T-helper 2 cell treated with Interferon-gamma antibody and Interleukin-4, amounts not matched to agents 5 μg/mL and 100 μg/mL, for 36 hours (primary cell): ENCODE data around the gene OMG.
"Not testable (repeated sequence)": the region's sequence is repeated elsewhere in the genome, so short reads cannot be mapped to it uniquely, and the experiment has no call there.

ENCODE experiments used
- DNase-seq: peaks from one replicate; pipeline ENCODE4 v3.0.0; 2021; ENCODE audit warnings: low spot score
- H3K27ac Mint-ChIP-seq: one replicate; pipeline ENCODE4 v1.8.0; 2021; ENCODE audit warnings: mild to moderate bottlenecking, mixed read lengths
- H3K27me3 Mint-ChIP-seq: one replicate; pipeline ENCODE4 v1.8.0; 2021; ENCODE audit warnings: low read depth, mixed read lengths
- H3K36me3 Mint-ChIP-seq: one replicate; pipeline ENCODE4 v1.8.0; 2021; ENCODE audit warnings: low read depth, mixed read lengths
- H3K4me1 Mint-ChIP-seq: one replicate; pipeline ENCODE4 v1.8.0; 2021; ENCODE audit warnings: low read depth, mixed read lengths
- H3K4me3 Mint-ChIP-seq: one replicate; pipeline ENCODE4 v1.8.0; 2022; ENCODE audit warnings: mild to moderate bottlenecking, moderate library complexity, mixed read lengths
- H3K9me3 Mint-ChIP-seq: one replicate; pipeline ENCODE4 v1.8.0; 2021; ENCODE audit warnings: mixed read lengths

The OMG gene

GRCh38 chr17:31293581-31293980 is 3.5 kb downstream of the OMG start:
- Mint-ChIP-seq H3K27ac (no peak overlapping the region), H3K4me1 (peaks cover 9% of the 10 kb centered on the region), H3K9me3 (no peaks in the 10 kb centered on the region), H3K36me3 (peaks cover 6% of the 10 kb centered on the region), H3K4me3 (no peak overlapping the region), H3K27me3 (no peaks in the 10 kb centered on the region)
- DNase-seq = no peak

DNA sequence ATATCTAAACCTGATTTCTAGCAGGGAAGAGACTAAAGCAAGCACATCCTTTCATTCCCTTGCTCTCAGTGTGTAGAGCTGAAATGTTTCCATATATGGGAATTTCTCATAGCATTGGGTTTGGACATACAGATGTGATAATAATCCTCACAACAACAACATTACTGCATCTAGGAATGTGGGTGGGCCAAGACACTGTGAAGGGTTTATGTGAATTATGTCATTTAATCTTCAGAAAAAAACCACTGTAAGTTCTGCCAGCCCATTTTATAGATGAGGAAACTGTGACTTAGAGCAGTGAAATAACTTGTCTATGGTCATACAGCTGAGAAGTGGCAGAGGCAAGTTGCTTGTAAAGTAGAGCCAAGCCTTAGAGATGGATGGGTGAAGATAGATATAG is 5.2 kb downstream of the OMG start:
- no peak overlapping the region for H3K4me3 Mint-ChIP-seq
- H3K27me3 Mint-ChIP-seq = no peaks in the 10 kb centered on the region
- peaks cover 9% of the 10 kb centered on the region for H3K4me1 Mint-ChIP-seq
- H3K36me3 Mint-ChIP-seq = peaks cover 13% of the 10 kb centered on the region
- no peaks in the 10 kb centered on the region for H3K9me3 Mint-ChIP-seq
- no peak overlapping the region for H3K27ac Mint-ChIP-seq
- no peak for DNase-seq

- H3K27me3 Mint-ChIP-seq = no peaks in the 10 kb centered on the region
- H3K4me1 Mint-ChIP-seq = peaks cover 9% of the 10 kb centered on the region
- DNase-seq = no peak
- H3K9me3 Mint-ChIP-seq = no peaks in the 10 kb centered on the region
- H3K36me3 Mint-ChIP-seq = peaks cover 10% of the 10 kb centered on the region
- no peak overlapping the region for H3K27ac Mint-ChIP-seq
- no peak overlapping the region for H3K4me3 Mint-ChIP-seq
Observed at GRCh38 chr17:31289790-31290189, 7.2 kb downstream of the OMG start.

DNA sequence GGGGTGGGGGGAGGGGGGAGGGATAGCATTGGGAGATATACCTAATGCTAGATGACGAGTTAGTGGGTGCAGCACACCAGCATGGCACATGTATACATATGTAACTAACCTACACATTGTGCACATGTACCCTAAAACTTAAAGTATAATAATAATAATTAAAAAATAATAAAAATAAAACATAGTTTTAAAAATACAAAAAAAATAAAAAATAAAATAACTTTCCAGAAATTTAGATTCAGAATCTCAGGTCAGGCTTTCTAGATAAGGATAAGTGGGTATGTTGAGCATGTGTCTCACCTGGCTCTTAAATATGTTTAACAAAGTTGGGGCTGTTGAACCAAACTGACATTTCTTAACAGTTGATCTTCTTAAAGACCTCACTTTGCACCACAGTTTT is 9.1 kb downstream of the OMG start:
- DNase-seq, H3K27me3 Mint-ChIP-seq, H3K4me3 Mint-ChIP-seq, H3K27ac Mint-ChIP-seq, H3K9me3 Mint-ChIP-seq, H3K4me1 Mint-ChIP-seq: not testable (repeated sequence)
- peaks cover 10% of the 10 kb centered on the region for H3K36me3 Mint-ChIP-seq

DNA sequence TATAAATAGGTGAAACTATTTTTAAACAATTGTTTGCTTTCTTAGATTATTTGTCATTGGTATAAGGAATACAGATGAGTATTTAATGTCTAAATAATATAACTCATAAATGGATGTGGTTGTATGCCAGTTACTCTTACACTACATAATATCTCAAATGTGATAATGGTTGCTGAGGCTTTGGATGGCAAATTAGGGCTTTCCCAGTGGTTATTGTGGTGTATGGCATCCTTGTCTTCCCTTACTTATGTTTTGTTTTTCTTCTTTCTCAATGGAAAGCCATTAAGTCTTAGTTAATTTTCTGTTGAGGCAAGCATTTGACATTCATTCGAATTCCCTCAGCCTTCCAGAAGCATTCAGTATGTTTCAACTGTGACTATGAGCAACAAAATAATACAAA is 10.5 kb downstream of the OMG start:
- no peak for DNase-seq
- peaks cover 9% of the 10 kb centered on the region for H3K4me1 Mint-ChIP-seq
- H3K27me3 Mint-ChIP-seq = no peaks in the 10 kb centered on the region
- no peak overlapping the region for H3K27ac Mint-ChIP-seq
- peaks cover 13% of the 10 kb centered on the region for H3K36me3 Mint-ChIP-seq
- no peaks in the 10 kb centered on the region for H3K9me3 Mint-ChIP-seq
- H3K4me3 Mint-ChIP-seq = no peak overlapping the region

GRCh38 chr17:31283841-31284240 is 13.2 kb downstream of the OMG start:
- Mint-ChIP-seq H3K9me3 (no peaks in the 10 kb centered on the region), H3K36me3 (peaks cover 13% of the 10 kb centered on the region), H3K27me3 (no peaks in the 10 kb centered on the region), H3K4me1 (peaks cover 2% of the 10 kb centered on the region), H3K4me3 (no peak overlapping the region), H3K27ac (no peak overlapping the region)
- DNase-seq = no peak

- Mint-ChIP-seq H3K9me3 (no peaks in the 10 kb centered on the region), H3K36me3 (peaks cover 7% of the 10 kb centered on the region), H3K27ac (no peak overlapping the region), H3K4me3 (no peak overlapping the region), H3K4me1 (no peaks in the 10 kb centered on the region), H3K27me3 (no peaks in the 10 kb centered on the region)
- DNase-seq = no peak
Observed at GRCh38 chr17:31281061-31281460, 16.0 kb downstream of the OMG start.

DNA sequence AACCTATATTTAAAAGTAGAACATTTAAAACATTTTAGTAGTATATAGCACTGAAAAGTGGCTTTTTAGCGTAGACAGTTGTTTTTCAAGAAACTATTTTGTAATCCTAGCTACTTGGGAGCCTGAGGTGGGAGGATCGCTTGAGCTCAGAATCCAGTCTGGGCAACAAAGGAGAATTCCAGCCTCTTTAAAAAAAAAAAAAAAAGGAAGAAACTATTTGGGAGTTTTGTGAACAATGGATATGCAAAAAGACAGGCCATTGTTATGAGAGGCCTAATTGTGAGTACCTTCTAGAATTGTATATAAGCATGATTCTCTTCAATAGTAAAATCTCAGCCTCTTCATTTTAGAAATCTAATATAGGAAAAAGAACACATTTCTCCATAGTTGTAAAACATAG is 17.6 kb downstream of the OMG start:
- Mint-ChIP-seq H3K4me3 (no peak overlapping the region), H3K4me1 (peaks cover 2% of the 10 kb centered on the region), H3K9me3 (no peaks in the 10 kb centered on the region), H3K36me3 (peaks cover 9% of the 10 kb centered on the region), H3K27me3 (no peaks in the 10 kb centered on the region), H3K27ac (no peak overlapping the region)
- DNase-seq = no peak

- Mint-ChIP-seq H3K4me1 (peaks cover 3% of the 10 kb centered on the region), H3K27me3 (no peaks in the 10 kb centered on the region), H3K9me3 (no peaks in the 10 kb centered on the region), H3K27ac (no peak overlapping the region), H3K36me3 (peaks cover 2% of the 10 kb centered on the region), H3K4me3 (no peak overlapping the region)
- DNase-seq = no peak
Observed at GRCh38 chr17:31275116-31275515, 21.9 kb downstream of the OMG start.

- DNase-seq = no peak
- H3K9me3 Mint-ChIP-seq = no peaks in the 10 kb centered on the region
- H3K27me3 Mint-ChIP-seq = no peaks in the 10 kb centered on the region
- H3K4me3 Mint-ChIP-seq = no peak overlapping the region
- no peak overlapping the region for H3K27ac Mint-ChIP-seq
- peaks cover 3% of the 10 kb centered on the region for H3K4me1 Mint-ChIP-seq
- H3K36me3 Mint-ChIP-seq = peaks cover 2% of the 10 kb centered on the region
Observed at GRCh38 chr17:31274252-31274651, 22.8 kb downstream of the OMG start.

DNA sequence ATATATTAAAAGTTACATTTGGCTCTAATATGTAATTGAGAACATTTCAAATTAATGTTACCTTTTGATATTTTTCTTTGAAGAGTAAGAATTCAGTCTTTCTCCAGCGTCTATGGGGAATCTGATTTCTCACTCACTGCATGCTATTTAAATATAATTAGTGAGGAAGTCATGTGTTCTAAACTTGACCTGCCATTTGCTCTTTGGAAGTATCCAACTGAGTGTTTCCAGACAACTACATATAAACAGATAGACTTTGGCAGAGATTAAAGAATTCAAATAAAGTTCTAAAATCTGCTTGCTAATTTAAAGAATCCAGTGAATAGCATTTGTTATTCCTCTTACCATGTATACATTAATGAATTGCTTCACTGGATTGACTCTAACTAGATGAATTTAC is 23.5 kb downstream of the OMG start:
- H3K9me3 Mint-ChIP-seq = no peaks in the 10 kb centered on the region
- peaks cover 4% of the 10 kb centered on the region for H3K36me3 Mint-ChIP-seq
- no peaks in the 10 kb centered on the region for H3K27me3 Mint-ChIP-seq
- peaks cover 3% of the 10 kb centered on the region for H3K4me1 Mint-ChIP-seq
- H3K4me3 Mint-ChIP-seq = no peak overlapping the region
- DNase-seq = no peak
- no peak overlapping the region for H3K27ac Mint-ChIP-seq

GRCh38 chr17:31272803-31273202 is 24.2 kb downstream of the OMG start:
- peaks cover 3% of the 10 kb centered on the region for H3K4me1 Mint-ChIP-seq
- H3K27me3 Mint-ChIP-seq = no peaks in the 10 kb centered on the region
- peaks cover 4% of the 10 kb centered on the region for H3K36me3 Mint-ChIP-seq
- no peak for DNase-seq
- no peaks in the 10 kb centered on the region for H3K9me3 Mint-ChIP-seq
- H3K4me3 Mint-ChIP-seq = no peak overlapping the region
- H3K27ac Mint-ChIP-seq = no peak overlapping the region

DNA sequence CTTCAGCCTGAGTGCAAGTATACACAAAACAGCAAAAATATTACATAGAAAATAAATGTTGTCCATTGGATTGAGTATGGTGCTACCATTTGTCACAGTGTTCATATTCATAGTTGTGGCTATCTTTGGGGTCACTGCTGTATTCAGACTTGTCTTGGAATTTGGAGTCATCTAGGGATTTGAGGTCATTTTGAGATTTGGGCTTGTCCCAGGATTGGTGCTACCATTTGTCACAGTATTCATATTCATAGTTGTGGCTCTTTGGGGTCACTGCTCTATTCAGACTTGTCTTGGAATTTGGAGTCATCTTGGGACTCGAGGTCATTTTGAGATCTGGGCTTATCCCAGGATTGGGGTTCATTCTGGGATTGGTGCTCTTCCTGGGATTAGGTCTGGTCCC is 24.8 kb downstream of the OMG start:
- no peak for DNase-seq
- Mint-ChIP-seq H3K36me3 (peaks cover 4% of the 10 kb centered on the region), H3K9me3 (no peaks in the 10 kb centered on the region), H3K27me3 (no peaks in the 10 kb centered on the region), H3K27ac (no peak overlapping the region), H3K4me3 (no peak overlapping the region), H3K4me1 (peaks cover 3% of the 10 kb centered on the region)

GRCh38 chr17:31269578-31269983 is 27.5 kb downstream of the OMG start:
- Mint-ChIP-seq H3K9me3 (no peaks in the 10 kb centered on the region), H3K4me3 (no peak overlapping the region), H3K4me1 (peaks cover 3% of the 10 kb centered on the region), H3K36me3 (peaks cover 9% of the 10 kb centered on the region), H3K27me3 (no peaks in the 10 kb centered on the region), H3K27ac (no peak overlapping the region)
- no peak for DNase-seq

- H3K36me3 Mint-ChIP-seq = peaks cover 9% of the 10 kb centered on the region
- no peaks in the 10 kb centered on the region for H3K27me3 Mint-ChIP-seq
Observed at GRCh38 chr17:31269036-31269577, 27.9 kb downstream of the OMG start.

More at GRCh38 chr17:31269036-31269577, 27.9 kb downstream of the OMG start:
- Mint-ChIP-seq H3K4me3 (no peak overlapping the region), H3K9me3 (no peaks in the 10 kb centered on the region), H3K27ac (no peak overlapping the region), H3K4me1 (no peaks in the 10 kb centered on the region)
- no peak for DNase-seq
